LNCaP clone FGC (cell line): Measurements from ENCODE around the gene HOXC9.
A peak's percentile ranks its signal among the peaks of the same experiment; 100 is the strongest.

Source experiments
- DNase-seq: peaks from one replicate; pipeline ENCODE4 v3.0.0-alpha.2; 2011; ENCODE audit warnings: low read depth
- H3K4me3 ChIP-seq: 2 replicates; pipeline ENCODE4 v1.5.1; 2011; ENCODE audit warnings: mild to moderate bottlenecking, low read depth, low read length, control low read depth
- TF ChIP-seq, protein P1 (sequence below): IDR thresholded peaks from 2 replicates; pipeline ENCODE4 v1.5.1; 2012; ENCODE audit warnings: mild to moderate bottlenecking; ENCODE audit not compliant: control insufficient read depth, insufficient read depth; ENCODE audit errors: extremely low read depth

Gene HOXC9

DNA sequence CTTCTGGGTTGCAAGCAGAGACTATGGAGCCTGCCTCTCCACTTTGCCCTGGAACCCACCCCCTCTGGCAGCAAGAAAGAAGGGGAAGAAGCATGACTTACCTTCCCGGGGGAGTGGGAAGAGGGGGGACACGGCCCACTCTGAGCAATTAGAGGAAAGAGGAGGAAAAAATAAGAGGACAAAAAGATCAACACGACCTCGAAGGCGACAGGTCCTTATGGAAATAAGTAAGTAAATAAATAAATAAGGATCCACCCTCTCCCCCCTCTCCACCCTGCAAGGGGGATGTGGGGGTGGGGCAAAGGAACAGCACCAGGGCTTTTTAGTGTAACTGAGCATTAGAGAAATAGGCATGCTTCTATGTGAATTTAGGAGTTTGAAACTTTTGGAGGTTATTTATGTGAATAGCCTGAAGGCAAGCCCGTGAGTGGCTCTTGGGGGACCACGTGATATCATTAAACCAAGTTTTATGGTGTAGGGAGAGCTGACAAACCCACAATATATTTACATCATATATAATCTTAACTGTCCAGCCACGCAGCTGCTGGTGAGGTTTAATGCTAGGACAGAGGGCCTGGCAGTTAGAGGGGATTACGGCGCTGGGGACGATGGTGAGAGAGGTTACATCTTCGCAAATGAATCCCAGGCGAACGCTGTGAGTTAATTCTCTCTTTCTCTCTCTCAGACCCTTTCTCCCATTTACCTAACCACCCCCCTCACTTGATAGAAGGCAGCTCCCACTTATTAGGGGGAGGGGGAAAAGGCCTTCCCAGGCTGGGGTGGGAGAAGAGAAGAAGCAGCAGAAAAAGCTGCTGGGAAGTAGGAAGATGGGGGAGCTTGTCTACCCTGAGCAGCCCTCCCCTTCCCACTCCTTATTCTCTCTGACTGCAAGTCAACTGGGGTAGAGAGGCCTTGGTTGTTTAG is 37.7 kb downstream of the HOXC9 start:
- no peak for DNase-seq

DNA sequence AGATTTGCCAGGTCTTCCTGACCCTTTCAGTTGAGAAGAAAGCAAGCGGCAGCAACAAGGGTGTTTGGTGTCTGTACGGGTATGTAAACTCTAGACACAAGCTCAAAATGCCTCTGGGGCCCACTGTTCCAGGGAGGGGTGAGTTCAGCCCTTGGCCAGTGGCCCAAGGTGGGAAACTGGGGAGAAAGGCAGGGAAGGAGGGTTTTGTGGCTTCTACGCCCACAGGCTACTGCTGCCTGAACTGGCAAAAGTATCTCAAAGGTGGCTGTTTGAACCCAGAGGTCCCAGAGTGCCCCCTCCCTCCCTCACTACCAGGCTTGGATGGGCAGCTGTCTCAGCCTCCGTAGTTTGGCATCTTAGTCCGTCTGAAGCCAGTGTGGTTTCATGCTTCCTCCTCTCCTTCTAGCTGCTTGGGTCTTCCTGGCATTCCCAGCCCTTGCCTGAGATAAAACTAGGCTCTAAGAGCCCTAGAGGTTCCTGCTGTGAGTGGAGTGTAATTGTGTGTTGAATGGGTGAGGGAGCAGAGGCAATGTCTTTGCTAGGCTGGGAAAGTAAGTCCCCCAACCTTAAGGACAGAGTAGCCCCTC is 38.4 kb downstream of the HOXC9 start:
- H3K4me3 ChIP-seq: peak overlapping the region; percentile 14; the same call in 1 of the 2 replicates
- TF ChIP-seq, protein P1, sequence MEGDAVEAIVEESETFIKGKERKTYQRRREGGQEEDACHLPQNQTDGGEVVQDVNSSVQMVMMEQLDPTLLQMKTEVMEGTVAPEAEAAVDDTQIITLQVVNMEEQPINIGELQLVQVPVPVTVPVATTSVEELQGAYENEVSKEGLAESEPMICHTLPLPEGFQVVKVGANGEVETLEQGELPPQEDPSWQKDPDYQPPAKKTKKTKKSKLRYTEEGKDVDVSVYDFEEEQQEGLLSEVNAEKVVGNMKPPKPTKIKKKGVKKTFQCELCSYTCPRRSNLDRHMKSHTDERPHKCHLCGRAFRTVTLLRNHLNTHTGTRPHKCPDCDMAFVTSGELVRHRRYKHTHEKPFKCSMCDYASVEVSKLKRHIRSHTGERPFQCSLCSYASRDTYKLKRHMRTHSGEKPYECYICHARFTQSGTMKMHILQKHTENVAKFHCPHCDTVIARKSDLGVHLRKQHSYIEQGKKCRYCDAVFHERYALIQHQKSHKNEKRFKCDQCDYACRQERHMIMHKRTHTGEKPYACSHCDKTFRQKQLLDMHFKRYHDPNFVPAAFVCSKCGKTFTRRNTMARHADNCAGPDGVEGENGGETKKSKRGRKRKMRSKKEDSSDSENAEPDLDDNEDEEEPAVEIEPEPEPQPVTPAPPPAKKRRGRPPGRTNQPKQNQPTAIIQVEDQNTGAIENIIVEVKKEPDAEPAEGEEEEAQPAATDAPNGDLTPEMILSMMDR: no peak
- no peak for DNase-seq

More for the DNA sequence above, 37.7 kb downstream of the HOXC9 start:
- H3K4me3 ChIP-seq: peak overlapping the region; percentile 14; the same call in 1 of the 2 replicates
- TF ChIP-seq, protein P1: no peak

DNA sequence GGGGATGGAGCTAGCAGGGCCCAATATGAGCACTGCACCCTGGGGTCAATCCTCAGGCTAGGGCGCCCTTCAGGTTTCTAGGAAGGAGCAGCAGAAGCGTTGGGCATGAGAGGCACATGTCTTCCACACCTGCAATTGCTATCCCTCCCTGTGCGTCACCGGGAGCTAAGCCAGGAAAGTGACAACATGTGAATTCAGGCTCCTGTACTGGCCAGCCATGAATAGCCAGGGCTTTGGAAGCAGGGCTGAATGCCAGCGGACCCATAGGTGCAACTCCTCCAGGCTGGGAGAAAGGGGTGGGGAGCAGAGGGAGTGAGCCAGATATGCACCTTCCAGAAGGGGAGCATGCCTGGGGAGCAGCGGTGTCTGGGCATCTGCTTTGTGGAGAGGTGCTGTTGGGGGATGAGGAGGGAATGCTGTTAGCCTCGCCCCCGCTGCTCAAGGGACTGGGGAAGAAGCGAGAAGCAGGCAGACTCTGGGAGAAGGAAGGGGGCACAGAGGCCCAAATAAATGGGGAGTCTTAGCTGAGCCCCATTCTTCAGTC is 39.0 kb downstream of the HOXC9 start:
- H3K4me3 ChIP-seq: no peak overlapping the region
- DNase-seq: no peak
- TF ChIP-seq, protein P1: no peak

DNA sequence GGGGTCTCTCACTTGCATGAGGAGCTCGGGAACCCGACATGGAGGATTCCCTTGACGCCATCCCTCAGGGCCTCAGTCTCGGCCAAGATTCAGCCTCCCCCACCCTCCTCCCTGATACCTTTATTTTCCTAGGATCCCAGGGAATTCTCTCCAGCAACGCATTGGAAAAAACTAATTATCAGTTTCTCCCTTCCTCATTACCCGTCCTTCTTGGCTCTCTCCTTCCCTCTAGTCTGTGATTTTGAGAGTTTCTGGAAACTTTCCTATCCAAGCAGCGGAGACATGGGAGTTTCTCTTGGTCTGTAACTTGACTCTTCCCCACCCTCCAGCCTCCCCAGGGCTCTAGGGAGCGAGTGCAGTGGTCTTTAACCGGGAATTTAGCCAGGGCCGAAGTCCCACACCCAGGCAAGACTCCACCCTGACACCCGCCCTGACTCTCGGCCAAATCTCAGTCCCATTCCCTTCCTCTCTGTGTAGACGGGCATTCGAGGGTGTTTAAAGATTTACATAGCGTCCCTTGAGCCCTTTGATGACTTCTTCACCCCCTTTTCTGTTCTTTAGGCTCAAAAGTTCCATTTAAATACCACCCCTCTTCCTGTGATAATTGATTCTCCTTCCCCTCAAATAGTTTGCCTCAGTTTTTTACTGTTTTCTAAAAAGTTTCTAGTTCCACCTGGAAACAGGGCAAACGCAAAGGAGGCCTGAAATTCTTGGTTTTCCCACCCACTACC is 39.6 kb downstream of the HOXC9 start:
- H3K4me3 ChIP-seq: no peak overlapping the region
- DNase-seq: no peak
- TF ChIP-seq, protein P1: no peak

DNA sequence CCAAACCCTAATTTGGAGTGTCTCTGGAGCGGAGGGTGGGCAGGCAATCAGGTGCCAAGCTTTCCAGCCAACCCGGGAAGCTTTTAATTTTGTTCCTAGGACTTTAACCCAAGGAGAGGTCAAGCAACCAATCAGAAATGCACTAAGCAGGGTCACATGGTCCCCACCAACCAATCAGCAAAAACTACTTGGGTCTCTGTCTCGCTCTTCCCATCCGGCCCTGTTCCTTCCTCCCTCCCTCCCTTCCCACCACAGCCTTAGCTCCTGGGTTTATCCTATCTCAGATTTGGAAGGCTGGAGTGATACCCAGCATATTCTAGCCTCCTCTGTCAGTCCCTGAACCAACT is 40.2 kb downstream of the HOXC9 start:
- no peak overlapping the region for H3K4me3 ChIP-seq
- no peak for DNase-seq
- TF ChIP-seq, protein P1: no peak

DNA sequence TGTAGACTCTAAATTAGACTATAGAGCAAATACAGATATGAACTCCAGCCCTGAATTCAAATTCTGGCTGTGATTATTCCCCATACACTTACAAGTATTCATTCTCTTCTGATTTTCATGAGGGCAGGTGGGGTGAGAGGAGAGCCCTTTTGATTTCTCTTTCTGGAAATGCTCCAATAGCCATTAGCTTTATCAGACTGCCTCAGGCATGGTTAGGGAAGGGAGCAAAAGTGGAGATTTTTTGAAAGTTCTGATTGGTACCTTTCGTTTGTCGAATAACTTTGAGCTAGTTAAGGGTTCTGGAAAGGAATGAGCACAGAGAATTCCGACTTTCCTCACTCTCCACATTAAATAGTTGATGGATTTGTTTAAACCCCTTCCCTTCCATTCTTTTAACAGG is 40.7 kb downstream of the HOXC9 start:
- DNase-seq: no peak
- H3K4me3 ChIP-seq: no peak overlapping the region
- TF ChIP-seq, protein P1: no peak
